GM20000 (cell line): ENCODE data around the gene IFNL4.

Experiments used
- DNase-seq: peaks from one replicate; pipeline ENCODE4 v3.0.0; 2012; ENCODE audit warnings: low spot score
- CTCF ChIP-seq: IDR thresholded peaks from 2 replicates; pipeline ENCODE4 v1.5.1; 2012; ENCODE audit warnings: mild to moderate bottlenecking, control low read depth; ENCODE audit errors: extremely low read depth, missing control alignments

Gene IFNL4

GRCh38 chr19:39264306-39265290 lies 15.9 kb upstream of the IFNL4 start:
- TF ChIP-seq CTCF, result no peak
- no peak for DNase-seq

- no peak for DNase-seq
- no peak for TF ChIP-seq CTCF
Measured at GRCh38 chr19:39263912-39264305, 15.3 kb upstream of the IFNL4 start.

DNA sequence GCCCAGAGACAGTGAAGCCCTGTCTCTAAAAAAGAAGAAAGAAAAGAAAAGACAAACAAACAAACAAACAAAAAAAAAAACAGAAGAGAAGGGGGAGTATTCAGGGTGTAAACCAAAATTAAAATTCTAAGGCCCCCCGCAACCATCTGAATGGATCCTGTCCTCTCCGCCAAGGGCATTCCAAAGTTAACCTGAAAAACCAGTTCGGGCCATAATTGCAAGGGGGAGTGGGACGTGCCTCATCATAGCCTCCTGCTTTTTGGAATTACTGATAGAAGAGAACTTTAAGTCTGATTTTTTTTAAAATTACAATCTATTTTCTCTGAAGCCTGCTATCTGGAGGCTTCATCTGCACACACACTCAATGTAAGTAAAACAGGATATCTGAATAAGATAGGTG lies 13.8 kb upstream of the IFNL4 start:
- no peak for TF ChIP-seq CTCF
- DNase-seq, result no peak

DNA sequence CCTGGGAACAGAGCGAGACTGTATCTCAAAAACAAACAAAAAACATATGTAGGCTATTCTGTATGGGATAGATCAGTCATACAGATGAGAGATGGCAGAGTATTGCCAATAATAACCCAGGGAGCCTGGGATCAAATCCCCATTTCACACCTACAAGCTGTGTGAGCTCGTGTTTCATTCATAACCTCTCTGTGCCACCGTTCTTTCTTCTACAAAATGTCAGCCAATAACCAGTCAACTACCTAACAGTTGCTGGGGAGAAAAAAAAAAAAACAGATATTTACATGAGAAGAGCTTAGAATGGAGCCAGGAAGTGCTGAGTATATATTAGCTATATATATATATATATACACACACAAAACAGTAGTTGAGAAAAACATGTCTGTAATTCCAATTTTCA lies 13.0 kb upstream of the IFNL4 start:
- DNase-seq, result no peak
- TF ChIP-seq CTCF, result no peak

DNA sequence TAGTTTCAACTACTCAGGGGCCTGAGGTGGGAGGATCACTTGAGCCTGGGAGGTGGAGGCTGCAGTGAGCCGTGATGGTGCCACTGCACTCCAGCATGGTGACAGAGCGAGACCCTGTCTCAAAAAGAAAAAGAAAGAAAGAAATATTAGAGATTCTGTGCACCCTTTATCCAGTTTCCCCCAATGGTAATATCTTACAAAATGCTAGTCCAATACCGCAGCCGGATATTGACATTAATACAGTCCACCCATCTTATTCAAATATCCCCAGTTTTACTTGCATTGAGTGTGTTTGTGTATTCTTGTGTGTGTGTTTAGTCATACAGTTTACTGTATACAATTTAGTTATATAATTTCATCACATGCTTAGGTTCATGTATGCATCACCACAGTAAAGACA lies 8.6 kb upstream of the IFNL4 start:
- no peak for DNase-seq
- no peak for TF ChIP-seq CTCF

DNA sequence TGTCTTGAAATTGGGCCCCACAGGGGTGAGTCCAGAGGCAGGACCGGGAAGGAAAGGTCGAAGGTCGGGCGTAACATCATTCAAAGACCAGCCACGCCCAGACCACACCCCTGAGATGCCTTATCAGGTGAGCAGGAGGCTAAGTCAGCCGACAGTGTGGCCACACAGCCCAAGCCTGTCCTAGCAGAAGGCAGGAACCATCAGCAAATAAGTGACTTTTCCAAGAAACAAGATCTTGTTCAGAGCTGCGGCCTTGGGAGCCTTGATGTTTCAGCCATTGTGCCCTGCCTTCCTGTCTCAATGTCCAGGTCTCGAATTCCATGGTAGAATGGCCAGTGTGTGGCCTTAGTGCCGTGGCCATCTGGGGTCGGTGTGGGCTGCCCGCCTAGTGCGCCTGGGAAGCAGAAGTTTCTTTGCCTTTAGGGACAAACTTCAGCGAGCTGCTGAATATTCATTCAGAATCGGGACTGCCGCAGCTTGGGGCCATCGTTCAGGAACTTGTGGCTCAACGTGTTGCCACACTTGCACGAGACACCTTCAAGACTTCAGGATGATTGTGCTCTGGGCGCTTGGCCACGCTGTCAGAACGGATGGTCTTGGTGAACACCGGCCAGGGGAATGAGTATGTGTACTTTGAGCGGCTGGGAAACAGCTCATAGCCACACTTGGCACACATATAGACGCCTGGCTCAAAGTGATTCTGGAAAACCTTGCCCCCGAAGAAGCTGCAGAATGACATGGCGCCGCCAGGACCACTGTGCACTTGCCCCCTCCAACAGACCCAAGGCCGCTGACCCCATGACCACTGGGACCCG lies 6.1 kb upstream of the IFNL4 start:
- no peak for DNase-seq
- TF ChIP-seq CTCF, result no peak
